GM12878 (cell line): Measurements from ENCODE around the gene FARS2. TPM values are rescaled to one million over a fixed set of nuclear protein-coding genes. Genes with fewer than 3 reads are reported as not detected.

ENCODE experiments used
- ATF2 ChIP-seq: IDR thresholded peaks from 2 replicates; pipeline ENCODE4 v1.6.1; 2012; ENCODE audit warnings: low read length, inconsistent platforms
- BHLHE40 ChIP-seq, 2 experiments: fragments of 450-650 bp in 1 of 2; IDR thresholded peaks; 2 replicates each; pipeline ENCODE4 v1.6.1; 2011 to 2017; ENCODE audit warnings: low read depth in 2 of 2, borderline replicate concordance in 1 of 2, improper control_type of control experiment in 1 of 2, low read length in 1 of 2, mild to moderate bottlenecking in 1 of 2
- BMI1 ChIP-seq: fragments of 450-650 bp; IDR thresholded peaks from 2 replicates; pipeline ENCODE4 v1.6.1; 2016; ENCODE audit warnings: mild to moderate bottlenecking, moderate library complexity, borderline replicate concordance
- CUX1 ChIP-seq: IDR thresholded peaks from 2 replicates; pipeline ENCODE4 v1.6.1; 2012; ENCODE audit warnings: improper control_type of control experiment, low read depth, low read length; ENCODE audit not compliant: insufficient replicate concordance
- ELK1 ChIP-seq: IDR thresholded peaks from 2 replicates; pipeline ENCODE4 v1.6.1; 2012; ENCODE audit warnings: low read depth, low read length, improper control_type of control experiment
- EP300 ChIP-seq, 2 experiments: fragments of 150-350 bp in 1 of 2; IDR thresholded peaks; 2 replicates each; pipeline ENCODE4 v1.6.1; 2011 to 2012; ENCODE audit warnings: low read depth in 2 of 2, low read length in 2 of 2, borderline replicate concordance in 1 of 2, improper control_type of control experiment in 1 of 2, inconsistent platforms in 1 of 2; ENCODE audit not compliant: control insufficient read depth in 1 of 2
- FOXK2 ChIP-seq: fragments of 450-650 bp; IDR thresholded peaks from 2 replicates; pipeline ENCODE4 v1.6.1; 2017; ENCODE audit warnings: mild to moderate bottlenecking, moderate library complexity
- KDM1A ChIP-seq: fragments of 200-600 bp; sonication (generic); IDR thresholded peaks from 2 replicates; pipeline ENCODE4 v1.6.1; 2016; ENCODE audit warnings: borderline replicate concordance
- NFXL1 ChIP-seq: fragments of 450-650 bp; IDR thresholded peaks from 2 replicates; pipeline ENCODE4 v1.6.1; 2017; ENCODE audit warnings: antibody characterized with exemption, mild to moderate bottlenecking, borderline replicate concordance
- NFYB ChIP-seq: IDR thresholded peaks from 2 replicates; pipeline ENCODE4 v1.6.1; 2011; ENCODE audit warnings: low read depth, mild to moderate bottlenecking, low read length, improper control_type of control experiment, moderate library complexity; ENCODE audit not compliant: insufficient read depth
- REST ChIP-seq: IDR thresholded peaks from 2 replicates; pipeline ENCODE4 v1.6.1; 2012; ENCODE audit warnings: mild to moderate bottlenecking, low read depth, low read length
- ZBTB33 ChIP-seq: fragments of 450-650 bp; IDR thresholded peaks from 2 replicates; pipeline ENCODE4 v1.6.1; 2017; ENCODE audit warnings: mild to moderate bottlenecking
- ZNF274 ChIP-seq: IDR thresholded peaks from one replicate; pipeline ENCODE4 v1.8.0; 2011; ENCODE audit not compliant: insufficient read length, insufficient read depth
- polyA plus RNA-seq, 11 experiments: library from polyadenylated mRNA; depleted of rRNA in 4 of 11; unstranded in 6 of 11; stranded (reverse) in 5 of 11; fragments of >200 nt; fragmentation: Nextera tagmentation in 4 of 11; fragmentation: Illumina TruSeq in 1 of 11; extraction: Ambion mirVana in 4 of 11; extraction: Trizol in 1 of 11; gene quantifications; 1 replicate in 1 of 11; 2 replicates in 10 of 11; pipeline versions ENCODE4 v1.2.1 to v1.2.3, GENCODE V29; 2011 to 2016; ENCODE audit warnings: inconsistent platforms in 2 of 11, missing spikeins in 2 of 11, low read depth in 1 of 11
- total RNA-seq, 4 experiments: library from RNA; depleted of rRNA in 3 of 4; stranded (reverse); fragments of >200 nt in 3 of 4; fragmentation: Illumina TruSeq in 1 of 4; extraction: Trizol in 1 of 4; gene quantifications; 2 replicates each; pipeline versions ENCODE4 v1.2.1 to v1.2.3, GENCODE V29; 2013 to 2021

Gene FARS2
- total and polyA plus RNA-seq, 10 of the 15 experiments (the other 5 are each of a cell fraction or from before 2014, with no cell fraction given), result 16.8 to 46.7 (median 25.6) TPM

DNA sequence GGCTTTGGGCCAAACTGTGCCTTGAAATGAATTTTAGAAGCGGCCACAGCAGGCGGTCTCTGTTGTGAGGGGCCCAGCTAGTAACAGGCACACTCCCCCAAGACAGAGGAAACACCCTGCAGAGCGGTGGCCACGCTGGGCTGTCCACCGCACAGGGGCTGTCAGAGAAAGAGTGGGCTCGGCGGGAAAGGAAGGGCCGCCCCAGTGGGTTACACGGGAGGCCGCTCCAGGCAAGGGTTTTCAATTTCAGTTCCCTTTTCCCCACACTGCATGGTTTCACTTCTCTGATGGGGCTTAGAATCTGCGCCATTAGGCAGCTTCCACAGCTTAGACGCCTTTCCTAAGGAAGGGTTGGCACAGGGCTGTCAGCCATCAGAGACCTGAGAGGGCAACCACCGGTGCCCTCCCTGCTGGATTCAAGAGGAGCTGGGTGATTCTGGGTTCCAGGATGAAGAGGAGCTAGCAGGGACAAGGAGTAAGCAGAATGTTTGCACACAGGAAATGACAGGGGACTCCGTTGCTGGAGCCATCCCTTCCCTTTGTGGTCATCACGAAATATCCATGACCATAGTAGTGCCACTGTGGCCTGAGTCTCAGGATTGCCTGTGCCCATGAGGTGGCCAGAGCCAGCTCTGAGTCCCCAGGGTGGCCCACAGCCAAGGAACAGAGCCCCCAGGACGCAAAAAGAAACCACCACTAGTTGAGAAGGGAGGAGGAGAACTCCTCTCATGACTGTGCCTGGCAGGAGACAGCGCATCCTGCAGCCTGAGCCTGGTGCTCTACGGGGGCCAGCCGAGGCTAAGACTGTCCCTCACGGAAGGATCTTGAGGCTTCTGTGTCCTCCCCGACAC is 462.8 kb downstream of the FARS2 start (continued):
- TF ChIP-seq CUX1 (no peak), EP300 (IDR thresholded peaks at IDR 0.05; ENCODE audit: borderline replicate concordance in 1 of 2, control insufficient read depth in 1 of 2, low read depth in 2 of 2, low read length in 2 of 2) (peak; percentile 54 to 95), REST (0 out of 2 replicates have a peak, but pooled peaks have one; percentile 31), BHLHE40 (IDR thresholded peaks at IDR 0.05; ENCODE audit: borderline replicate concordance in 1 of 2, low read depth in 2 of 2, low read length in 1 of 2) (peak; percentile 53 to 61), FOXK2 (no peak), BMI1 (peak; percentile 77), KDM1A (no peak), ELK1 (no peak), ZBTB33 (no peak), ATF2 (peak; percentile 58; the same call in 1 of the 2 replicates), NFXL1 (no peak), NFYB (no peak), ZNF274 (no peak)
